Measurements from ENCODE around the gene UBE2G1. TPM values are rescaled to one million over a fixed set of nuclear protein-coding genes. Genes with fewer than 3 reads are reported as not detected.

Gene UBE2G1
- total and polyA plus RNA-seq, 10 of the 15 experiments (the other 5 are each of a cell fraction or from before 2014, with no cell fraction given) = 24.4 to 139 (median 77.4) TPM

DNA sequence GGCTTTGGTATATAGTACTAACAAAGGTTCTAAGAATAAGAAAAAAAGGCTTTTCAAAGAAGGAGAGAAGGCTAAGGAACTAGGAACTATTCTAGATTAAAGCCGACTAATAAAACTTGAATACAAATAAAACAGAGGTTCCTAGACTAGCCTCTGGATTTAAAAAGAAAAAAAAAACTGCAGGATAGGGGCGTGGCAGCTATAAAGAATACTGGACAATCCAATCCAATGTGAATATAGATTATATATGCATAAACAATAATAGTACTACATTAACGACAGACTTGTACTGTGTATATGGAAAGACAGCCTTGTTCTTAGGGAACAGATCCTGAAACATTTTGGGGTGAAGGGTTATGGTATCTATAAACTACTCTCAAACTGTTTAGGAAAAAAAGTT, 78.8 kb downstream of the UBE2G1 start (continued):
- TF ChIP-seq, protein P1, sequence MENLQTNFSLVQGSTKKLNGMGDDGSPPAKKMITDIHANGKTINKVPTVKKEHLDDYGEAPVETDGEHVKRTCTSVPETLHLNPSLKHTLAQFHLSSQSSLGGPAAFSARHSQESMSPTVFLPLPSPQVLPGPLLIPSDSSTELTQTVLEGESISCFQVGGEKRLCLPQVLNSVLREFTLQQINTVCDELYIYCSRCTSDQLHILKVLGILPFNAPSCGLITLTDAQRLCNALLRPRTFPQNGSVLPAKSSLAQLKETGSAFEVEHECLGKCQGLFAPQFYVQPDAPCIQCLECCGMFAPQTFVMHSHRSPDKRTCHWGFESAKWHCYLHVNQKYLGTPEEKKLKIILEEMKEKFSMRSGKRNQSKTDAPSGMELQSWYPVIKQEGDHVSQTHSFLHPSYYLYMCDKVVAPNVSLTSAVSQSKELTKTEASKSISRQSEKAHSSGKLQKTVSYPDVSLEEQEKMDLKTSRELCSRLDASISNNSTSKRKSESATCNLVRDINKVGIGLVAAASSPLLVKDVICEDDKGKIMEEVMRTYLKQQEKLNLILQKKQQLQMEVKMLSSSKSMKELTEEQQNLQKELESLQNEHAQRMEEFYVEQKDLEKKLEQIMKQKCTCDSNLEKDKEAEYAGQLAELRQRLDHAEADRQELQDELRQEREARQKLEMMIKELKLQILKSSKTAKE (IDR thresholded peaks at IDR 0.05; ENCODE audit: low read depth, poor library complexity, severe bottlenecking) = no peak
- TF ChIP-seq SUZ12 (IDR thresholded peaks at IDR 0.05; ENCODE audit: unreplicated experiment) = no peak
- no peak for TF ChIP-seq ZNF384 (IDR thresholded peaks at IDR 0.05; ENCODE audit: borderline replicate concordance, low read depth, low read length)
- no peak for TF ChIP-seq PRDM15 (CRISPR knock-in tag; IDR thresholded peaks at IDR 0.05)

DNA sequence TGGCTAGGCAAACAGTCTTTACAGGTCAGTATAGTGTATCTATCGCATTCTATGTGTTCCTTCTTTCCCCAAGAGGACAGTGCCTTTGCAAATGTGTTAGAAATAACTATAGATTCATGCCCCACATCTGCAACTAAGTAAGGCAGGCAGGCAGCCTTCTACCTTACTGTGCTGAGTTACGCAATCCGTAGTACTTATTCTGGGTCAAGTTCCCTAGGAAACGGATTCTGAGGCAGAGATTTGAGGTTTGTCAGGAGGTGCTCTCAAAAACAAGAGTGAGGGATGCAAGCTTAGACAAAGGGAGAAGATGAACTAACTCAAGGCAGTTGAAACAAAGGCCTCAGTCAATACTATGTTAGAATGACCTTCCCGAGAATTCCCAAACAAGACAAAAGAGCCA, 90.0 kb downstream of the UBE2G1 start:
- DNase-seq (ENCODE audit: low read depth, low spot score) (no peak), ATAC-seq (no peak), FAIRE-seq (no peak)
- H3K4me3 ChIP-seq = no peak overlapping the region
- CTCF ChIA-PET = no interaction called here
- no peaks in the 10 kb centered on the region for H4K20me1 ChIP-seq (ENCODE audit: control insufficient read depth, insufficient read depth)
- RAD21 ChIA-PET (ENCODE audit: unreplicated experiment) = no interaction called here
- H2AFZ ChIP-seq (ENCODE audit: control insufficient read depth, low read depth, low read length) = no peak overlapping the region
- in situ Hi-C loops (cut with MboI) = no loop called here
- WGBS (ENCODE audit: insufficient coverage, insufficient replicate concordance, low lambda C conversion rate, missing lambda C conversion rate) = 98% methylated on average over 5 of the region's 5 CpGs
- H3K9ac ChIP-seq (ENCODE audit: control insufficient read depth, insufficient read depth, low read length) = no peak overlapping the region
- POLR2A ChIA-PET = no interaction called here
- no peak overlapping the region for H3K27ac ChIP-seq (ENCODE audit: control insufficient read depth, insufficient read depth)
- peaks cover 4% of the 10 kb centered on the region for H3K79me2 ChIP-seq (ENCODE audit: control insufficient read depth, insufficient read depth, low read length)
- H3K9me3 ChIP-seq (replicated peaks; ENCODE audit: control insufficient read depth, insufficient read depth, low read length) = no peaks in the 10 kb centered on the region
- intact Hi-C loops (cut with micrococcal nuclease; ENCODE audit: unreplicated experiment) = no loop called here
- SMC1A ChIA-PET (ENCODE audit: uncharacterized antibody, unreplicated experiment) = no interaction called here
- H3K4me1 ChIP-seq (ENCODE audit: control insufficient read depth, insufficient read depth, low read length) = no peaks in the 10 kb centered on the region
- no TSS peak for BruUV-seq (replicated peaks)
- H3K4me2 ChIP-seq (ENCODE audit: control insufficient read depth, insufficient read depth) = no peak overlapping the region
- no peaks in the 10 kb centered on the region for H3K27me3 ChIP-seq (replicated peaks in 1 of 2; ENCODE audit: control insufficient read depth in 2 of 2, insufficient read depth in 2 of 2, low read length in 1 of 2)
- H3K36me3 ChIP-seq (ENCODE audit: control insufficient read depth in 2 of 2, insufficient read depth in 2 of 2, low read length in 1 of 2) = peaks cover 5 to 32% of the 10 kb centered on the region in 2 experiments
- TF ChIP-seq USF2 (IDR thresholded peaks at IDR 0.05; ENCODE audit: borderline replicate concordance, low read depth, low read length) = no peak
- TF ChIP-seq ZNF274 (IDR thresholded peaks at IDR 0.05; ENCODE audit: insufficient read depth, insufficient read length) = no peak
- TF ChIP-seq ZNF384 (IDR thresholded peaks at IDR 0.05; ENCODE audit: borderline replicate concordance, low read depth, low read length) = no peak
- no peak for TF ChIP-seq TCF12 (IDR thresholded peaks at IDR 0.05; ENCODE audit: low read depth, low read length)
- TF ChIP-seq ASH2L (IDR thresholded peaks at IDR 0.05; ENCODE audit: borderline replicate concordance, low read depth) = no peak
- no peak for TF ChIP-seq YBX1 (IDR thresholded peaks at IDR 0.05)
- no peak for TF ChIP-seq RELA (IDR thresholded peaks at IDR 0.05; ENCODE audit: borderline replicate concordance, partially characterized antibody)
- no peak for TF ChIP-seq FOXK2 (IDR thresholded peaks at IDR 0.05)
- no peak for TF ChIP-seq RUNX3 (IDR thresholded peaks at IDR 0.05; ENCODE audit: low read length)
- TF ChIP-seq ZNF622 (IDR thresholded peaks at IDR 0.05) = no peak
